GM06990 (cell line): Measurements from ENCODE around the gene MTG2.

Source experiments
- DNase-seq: peaks from one replicate; pipeline ENCODE4 v3.0.0-alpha.2; 2011; ENCODE audit not compliant: insufficient read length; ENCODE audit errors: extremely low read depth
- H3K27me3 ChIP-seq: replicated peaks from 2 replicates; pipeline ENCODE4 v1.6.0; 2011; ENCODE audit warnings: low read length; ENCODE audit not compliant: control insufficient read depth, insufficient read depth
- H3K36me3 ChIP-seq: 2 replicates; pipeline ENCODE4 v1.5.1; 2011; ENCODE audit warnings: low read length; ENCODE audit not compliant: control insufficient read depth, insufficient read depth
- H3K4me3 ChIP-seq: replicated peaks from 2 replicates; pipeline ENCODE4 v1.5.1; 2011; ENCODE audit warnings: low read depth, mild to moderate bottlenecking, control low read depth, low read length
- TF ChIP-seq, protein P1 (sequence below): IDR thresholded peaks from 2 replicates; pipeline ENCODE4 v1.5.1; 2011; ENCODE audit warnings: low read length, control low read depth, mild to moderate bottlenecking, inconsistent platforms; ENCODE audit not compliant: insufficient read depth, poor library complexity, severe bottlenecking

Gene MTG2

GRCh38 chr20:62228982-62229545 is 46.2 kb downstream of the MTG2 start:
- TF ChIP-seq, protein P1, sequence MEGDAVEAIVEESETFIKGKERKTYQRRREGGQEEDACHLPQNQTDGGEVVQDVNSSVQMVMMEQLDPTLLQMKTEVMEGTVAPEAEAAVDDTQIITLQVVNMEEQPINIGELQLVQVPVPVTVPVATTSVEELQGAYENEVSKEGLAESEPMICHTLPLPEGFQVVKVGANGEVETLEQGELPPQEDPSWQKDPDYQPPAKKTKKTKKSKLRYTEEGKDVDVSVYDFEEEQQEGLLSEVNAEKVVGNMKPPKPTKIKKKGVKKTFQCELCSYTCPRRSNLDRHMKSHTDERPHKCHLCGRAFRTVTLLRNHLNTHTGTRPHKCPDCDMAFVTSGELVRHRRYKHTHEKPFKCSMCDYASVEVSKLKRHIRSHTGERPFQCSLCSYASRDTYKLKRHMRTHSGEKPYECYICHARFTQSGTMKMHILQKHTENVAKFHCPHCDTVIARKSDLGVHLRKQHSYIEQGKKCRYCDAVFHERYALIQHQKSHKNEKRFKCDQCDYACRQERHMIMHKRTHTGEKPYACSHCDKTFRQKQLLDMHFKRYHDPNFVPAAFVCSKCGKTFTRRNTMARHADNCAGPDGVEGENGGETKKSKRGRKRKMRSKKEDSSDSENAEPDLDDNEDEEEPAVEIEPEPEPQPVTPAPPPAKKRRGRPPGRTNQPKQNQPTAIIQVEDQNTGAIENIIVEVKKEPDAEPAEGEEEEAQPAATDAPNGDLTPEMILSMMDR = no peak
- no peaks in the 10 kb centered on the region for H3K36me3 ChIP-seq
- no peak overlapping the region for H3K4me3 ChIP-seq
- no peak for DNase-seq
- H3K27me3 ChIP-seq = no peaks in the 10 kb centered on the region; the same call in 1 of the 2 replicates

GRCh38 chr20:62229667-62230066 is 46.8 kb downstream of the MTG2 start:
- no peaks in the 10 kb centered on the region for H3K36me3 ChIP-seq

GRCh38 chr20:62230276-62230675 is 47.4 kb downstream of the MTG2 start:
- no peak for DNase-seq
- Histone ChIP-seq H3K4me3 (no peak overlapping the region), H3K27me3 (no peaks in the 10 kb centered on the region; the same call in 1 of the 2 replicates), H3K36me3 (no peaks in the 10 kb centered on the region)
- TF ChIP-seq, protein P1 = no peak

More at GRCh38 chr20:62229667-62230066, 46.8 kb downstream of the MTG2 start:
- DNase-seq = no peak
- TF ChIP-seq, protein P1 = no peak
- H3K27me3 ChIP-seq = no peaks in the 10 kb centered on the region; the same call in 1 of the 2 replicates
- no peak overlapping the region for H3K4me3 ChIP-seq

DNA sequence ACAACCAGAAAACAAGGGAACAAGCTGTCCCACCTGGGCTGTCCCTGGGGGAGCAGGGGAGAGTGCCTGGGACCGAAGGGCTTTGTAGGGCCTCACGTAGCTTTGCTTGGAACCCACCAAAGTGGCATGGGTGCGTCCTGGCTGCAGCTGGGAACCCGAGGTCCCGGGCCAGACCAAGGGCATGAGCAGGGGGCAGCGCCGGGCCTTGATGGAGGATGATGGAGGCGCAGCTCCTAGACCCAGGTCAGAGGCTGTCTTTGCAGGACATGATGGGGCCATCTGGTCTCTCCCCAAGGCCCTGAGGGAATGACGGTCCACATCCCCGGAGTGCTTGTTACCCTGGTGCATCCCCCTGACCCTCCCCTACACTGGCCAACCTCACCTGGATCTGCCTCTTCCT is 47.9 kb downstream of the MTG2 start:
- DNase-seq = no peak
- H3K4me3 ChIP-seq = no peak overlapping the region
- H3K27me3 ChIP-seq = no peaks in the 10 kb centered on the region; the same call in 1 of the 2 replicates
- no peaks in the 10 kb centered on the region for H3K36me3 ChIP-seq
- TF ChIP-seq, protein P1 = no peak

- TF ChIP-seq, protein P1 = no peak
- no peaks in the 10 kb centered on the region for H3K36me3 ChIP-seq
- no peak overlapping the region for H3K4me3 ChIP-seq
- DNase-seq = no peak
- H3K27me3 ChIP-seq = no peaks in the 10 kb centered on the region
These were observed 48.5 kb downstream of the MTG2 start for GRCh38 chr20:62231292-62231691.

GRCh38 chr20:62232194-62232593 is 49.4 kb downstream of the MTG2 start:
- no peak for DNase-seq
- Histone ChIP-seq H3K4me3 (no peak overlapping the region), H3K36me3 (no peaks in the 10 kb centered on the region), H3K27me3 (no peaks in the 10 kb centered on the region)
- TF ChIP-seq, protein P1 = no peak
